Fibroblast of the aortic adventitia (primary cell): ENCODE measurements around the gene CREB3L4. TPM values are rescaled to one million over a fixed set of nuclear protein-coding genes. Genes with fewer than 3 reads are reported as not detected.
"Not testable (repeated sequence)": the region's sequence is repeated elsewhere in the genome, so short reads cannot be mapped to it uniquely, and the experiment has no call there.

Experiments
- DNase-seq: peaks from one replicate; pipeline ENCODE4 v3.0.0-alpha.2; 2010; ENCODE audit warnings: low read depth
- H3K4me3 ChIP-seq: 2 replicates; pipeline ENCODE4 v1.5.1; 2011; ENCODE audit warnings: low read depth, mild to moderate bottlenecking, control low read depth, low read length, moderate library complexity
- total RNA-seq: library from RNA; depleted of rRNA; stranded (reverse); fragments of >200 nt; gene quantifications from 2 replicates; pipeline ENCODE4 v1.2.3, GENCODE V29; 2012; ENCODE audit warnings: low replicate concordance
- TF ChIP-seq, protein P1 (sequence below): IDR thresholded peaks from 2 replicates; pipeline ENCODE4 v1.5.1; 2011; ENCODE audit warnings: mild to moderate bottlenecking, low read length, control low read depth, inconsistent platforms; ENCODE audit not compliant: insufficient read depth

The CREB3L4 gene
- total RNA-seq, 1 donor: 5.9 TPM

DNA sequence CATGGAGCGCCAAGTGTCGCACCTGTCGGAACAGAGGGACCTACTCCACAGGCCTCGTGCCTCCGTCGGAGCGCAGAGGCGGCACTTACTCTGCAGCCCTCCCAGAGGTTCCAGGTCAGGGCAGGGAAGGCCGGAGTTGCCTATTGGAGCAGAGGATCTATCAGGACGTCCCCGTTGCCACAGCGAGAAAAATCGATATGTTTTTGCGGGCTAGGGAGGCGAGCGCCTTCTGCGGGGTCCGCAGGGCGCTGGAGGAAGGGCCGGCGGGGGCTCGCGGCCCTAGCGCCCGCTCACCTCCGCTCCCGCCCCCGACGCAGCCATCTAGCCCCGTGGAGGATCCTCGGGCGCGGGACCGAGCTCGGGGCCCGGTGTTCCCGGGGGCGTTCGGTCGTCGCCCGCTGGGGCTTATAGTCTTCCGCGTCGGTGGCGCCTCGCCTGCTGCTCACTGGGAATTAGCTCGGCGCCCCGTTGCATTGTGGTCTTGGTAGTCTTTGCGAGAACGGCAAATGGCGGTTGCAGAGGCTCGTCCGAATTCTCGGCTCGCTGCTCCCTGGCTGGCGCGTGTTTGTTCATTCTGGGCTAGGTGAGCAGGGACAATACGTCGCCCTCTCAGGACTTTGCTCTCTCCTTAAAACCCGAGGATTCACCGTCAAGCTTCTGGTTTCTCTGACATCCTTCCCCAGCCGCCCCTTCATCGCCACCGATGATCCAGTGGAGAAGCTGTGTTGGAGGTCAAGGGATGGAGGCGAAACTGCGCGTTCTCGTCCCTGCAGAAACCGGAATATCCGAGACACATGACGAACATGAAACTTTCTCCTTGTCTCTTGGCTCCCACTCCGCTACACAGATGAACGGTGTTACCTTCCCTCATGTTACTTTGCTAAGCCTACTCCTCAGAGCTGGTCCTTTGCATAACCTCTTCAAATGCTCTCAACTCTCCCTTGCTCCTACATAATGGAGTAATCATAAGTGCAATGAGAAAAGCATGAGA, 9.8 kb downstream of the CREB3L4 start, which contains the start of gene JTB:
Gene JTB, minus strand, starts transcription at position 425 of the 991 bp plus-strand sequence. Its CDS starts 422 bp downstream, at position 3.
- H3K4me3 ChIP-seq: peak within 1 kb of the TSS; percentile 98
- DNase-seq: peak; percentile 78
- TF ChIP-seq, protein P1, sequence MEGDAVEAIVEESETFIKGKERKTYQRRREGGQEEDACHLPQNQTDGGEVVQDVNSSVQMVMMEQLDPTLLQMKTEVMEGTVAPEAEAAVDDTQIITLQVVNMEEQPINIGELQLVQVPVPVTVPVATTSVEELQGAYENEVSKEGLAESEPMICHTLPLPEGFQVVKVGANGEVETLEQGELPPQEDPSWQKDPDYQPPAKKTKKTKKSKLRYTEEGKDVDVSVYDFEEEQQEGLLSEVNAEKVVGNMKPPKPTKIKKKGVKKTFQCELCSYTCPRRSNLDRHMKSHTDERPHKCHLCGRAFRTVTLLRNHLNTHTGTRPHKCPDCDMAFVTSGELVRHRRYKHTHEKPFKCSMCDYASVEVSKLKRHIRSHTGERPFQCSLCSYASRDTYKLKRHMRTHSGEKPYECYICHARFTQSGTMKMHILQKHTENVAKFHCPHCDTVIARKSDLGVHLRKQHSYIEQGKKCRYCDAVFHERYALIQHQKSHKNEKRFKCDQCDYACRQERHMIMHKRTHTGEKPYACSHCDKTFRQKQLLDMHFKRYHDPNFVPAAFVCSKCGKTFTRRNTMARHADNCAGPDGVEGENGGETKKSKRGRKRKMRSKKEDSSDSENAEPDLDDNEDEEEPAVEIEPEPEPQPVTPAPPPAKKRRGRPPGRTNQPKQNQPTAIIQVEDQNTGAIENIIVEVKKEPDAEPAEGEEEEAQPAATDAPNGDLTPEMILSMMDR: peak; percentile 12

DNA sequence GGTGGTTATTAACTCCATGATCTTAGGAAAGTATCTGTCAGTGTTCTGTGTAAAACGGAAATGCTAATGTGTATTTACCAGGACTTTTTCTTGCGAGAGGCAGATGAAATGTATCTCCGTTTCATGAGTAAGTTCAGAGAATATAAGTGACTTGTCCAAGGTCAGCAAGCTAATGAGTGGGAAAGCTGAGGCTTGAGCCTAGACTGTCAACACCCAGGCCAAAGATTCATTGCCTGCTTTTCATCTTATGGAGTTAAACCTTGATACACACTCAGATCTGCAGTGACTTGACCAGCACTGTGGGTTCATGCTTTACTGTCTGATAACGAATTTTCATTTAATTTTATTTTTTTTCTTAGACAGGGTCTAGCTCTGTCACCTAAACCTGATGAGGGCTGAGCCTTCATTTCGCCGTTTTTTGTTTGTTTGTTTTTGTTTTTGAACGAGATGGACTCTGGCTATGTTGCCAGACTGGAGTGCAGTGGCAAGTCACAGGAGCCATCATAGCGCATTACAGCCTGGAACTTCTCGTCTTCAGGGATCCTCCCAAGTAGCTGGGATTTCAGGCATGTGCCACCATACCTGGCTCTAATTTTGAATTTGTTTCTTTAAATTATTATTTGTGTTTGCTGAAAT, 10.7 kb downstream of the CREB3L4 start:
- DNase-seq: no peak
- H3K4me3 ChIP-seq: peak overlapping the region; percentile 98
- TF ChIP-seq, protein P1: no peak

DNA sequence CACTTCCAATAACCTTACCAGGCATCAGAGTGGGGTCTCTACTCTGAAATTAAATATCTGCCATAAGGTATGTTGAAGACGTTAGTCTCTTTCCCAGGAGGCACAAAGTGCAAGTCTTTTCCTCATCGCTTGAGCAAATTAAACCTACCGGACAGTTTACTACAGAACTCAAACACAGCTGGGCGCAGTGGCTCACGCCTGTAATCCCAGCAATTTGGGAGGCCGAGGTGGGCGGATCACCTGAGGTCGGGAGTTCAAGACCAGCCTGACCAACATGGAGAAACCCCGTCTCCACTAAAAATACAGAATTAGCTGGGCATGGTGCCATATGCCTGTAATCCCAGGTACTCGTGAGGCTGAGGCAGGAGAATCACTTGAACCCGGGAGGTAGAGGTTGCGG, 11.4 kb downstream of the CREB3L4 start:
- DNase-seq: not testable (repeated sequence)

DNA sequence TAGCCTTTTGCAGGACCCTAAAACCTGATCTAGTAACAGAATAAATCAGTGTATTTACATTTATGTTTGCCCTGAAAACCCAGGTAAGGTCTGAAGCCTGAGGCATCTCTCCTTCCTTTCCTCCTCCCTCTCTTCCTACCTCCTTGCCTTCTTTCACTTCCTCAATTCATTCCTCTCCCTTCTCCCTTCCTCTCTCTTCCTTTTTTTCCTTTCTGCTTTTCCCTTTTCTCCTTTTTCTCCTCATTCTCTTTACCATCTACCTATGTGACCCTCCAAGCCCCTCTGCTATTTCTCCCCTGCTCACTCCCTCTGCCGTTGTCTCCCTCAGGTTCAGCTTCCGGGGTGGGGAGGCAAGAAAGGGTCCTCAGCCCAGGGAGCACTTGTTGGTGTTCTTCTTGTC, 14.0 kb downstream of the CREB3L4 start:
- not testable (repeated sequence) for DNase-seq

More for the DNA sequence above, 11.4 kb downstream of the CREB3L4 start:
- not testable (repeated sequence) for H3K4me3 ChIP-seq

DNA sequence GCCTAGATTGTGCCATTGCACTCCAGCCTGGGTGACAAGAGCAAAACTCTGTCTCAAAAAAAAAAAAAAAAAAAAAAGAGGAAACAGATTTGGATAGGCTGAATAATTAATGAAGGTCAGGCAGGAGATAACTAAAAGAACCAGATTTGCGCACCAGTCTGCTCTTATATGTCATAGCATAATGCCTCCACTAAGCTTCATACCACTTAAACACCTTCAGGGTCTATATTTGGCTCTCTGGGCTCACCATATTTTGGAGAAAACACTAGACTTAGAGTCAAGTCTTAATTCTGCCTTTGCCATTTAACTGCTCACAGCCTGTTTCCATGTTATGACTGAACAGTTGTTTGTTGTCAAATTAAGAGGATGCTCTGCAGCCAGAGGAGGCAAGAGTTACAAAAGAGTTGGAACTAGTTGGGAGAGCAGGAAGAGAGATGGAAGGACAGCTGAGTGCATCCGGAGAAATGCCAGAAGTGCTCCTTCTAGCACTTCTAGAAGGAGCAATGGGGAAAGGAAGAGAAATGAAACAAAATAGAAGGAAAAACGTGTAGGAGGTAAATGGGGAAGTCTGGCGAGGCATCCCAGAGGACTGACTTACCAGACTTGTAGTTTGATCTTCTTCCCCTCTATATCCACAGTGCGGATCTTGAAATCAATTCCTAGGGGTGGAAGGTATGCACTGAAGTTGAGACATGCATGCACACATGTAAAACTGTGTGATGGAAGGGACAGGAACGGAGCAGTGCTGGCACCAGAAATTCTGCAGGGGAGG, 16.6 kb downstream of the CREB3L4 start:
- DNase-seq: no peak
- TF ChIP-seq, protein P1: no peak

More for the DNA sequence above, 14.0 kb downstream of the CREB3L4 start:
- not testable (repeated sequence) for H3K4me3 ChIP-seq

DNA sequence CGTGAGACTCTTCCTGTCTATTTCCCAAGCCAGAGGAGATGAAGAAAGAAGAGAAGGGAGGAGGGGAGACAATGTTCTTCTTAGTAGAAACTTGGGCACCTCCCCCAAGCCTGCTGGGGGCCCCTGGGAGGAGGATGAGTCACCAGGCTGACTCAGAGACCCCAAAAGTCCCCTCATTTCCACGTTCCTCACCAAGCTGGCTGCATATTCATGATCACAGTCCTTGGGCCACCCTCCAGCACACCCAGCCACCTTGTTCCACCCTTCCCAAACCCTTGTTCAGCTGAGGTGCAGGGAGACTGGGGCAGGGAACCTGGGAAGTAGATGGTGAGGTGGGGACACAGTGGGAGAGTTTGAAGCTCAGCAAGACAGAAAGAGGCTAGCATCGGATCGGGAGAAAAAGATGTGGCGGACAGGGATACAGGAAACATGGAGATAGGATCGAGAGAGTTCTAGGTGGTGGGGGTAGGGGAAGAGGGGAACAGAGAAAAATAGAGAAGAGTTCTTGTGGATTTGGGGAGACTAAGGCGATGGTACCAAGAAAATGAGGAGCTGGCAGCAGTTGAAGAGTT, 17.7 kb downstream of the CREB3L4 start:
- peak; percentile 70 for DNase-seq
- TF ChIP-seq, protein P1: no peak
- H3K4me3 ChIP-seq: peak overlapping the region; percentile 96

More for the DNA sequence above, 16.6 kb downstream of the CREB3L4 start:
- peak overlapping the region; percentile 96 for H3K4me3 ChIP-seq

DNA sequence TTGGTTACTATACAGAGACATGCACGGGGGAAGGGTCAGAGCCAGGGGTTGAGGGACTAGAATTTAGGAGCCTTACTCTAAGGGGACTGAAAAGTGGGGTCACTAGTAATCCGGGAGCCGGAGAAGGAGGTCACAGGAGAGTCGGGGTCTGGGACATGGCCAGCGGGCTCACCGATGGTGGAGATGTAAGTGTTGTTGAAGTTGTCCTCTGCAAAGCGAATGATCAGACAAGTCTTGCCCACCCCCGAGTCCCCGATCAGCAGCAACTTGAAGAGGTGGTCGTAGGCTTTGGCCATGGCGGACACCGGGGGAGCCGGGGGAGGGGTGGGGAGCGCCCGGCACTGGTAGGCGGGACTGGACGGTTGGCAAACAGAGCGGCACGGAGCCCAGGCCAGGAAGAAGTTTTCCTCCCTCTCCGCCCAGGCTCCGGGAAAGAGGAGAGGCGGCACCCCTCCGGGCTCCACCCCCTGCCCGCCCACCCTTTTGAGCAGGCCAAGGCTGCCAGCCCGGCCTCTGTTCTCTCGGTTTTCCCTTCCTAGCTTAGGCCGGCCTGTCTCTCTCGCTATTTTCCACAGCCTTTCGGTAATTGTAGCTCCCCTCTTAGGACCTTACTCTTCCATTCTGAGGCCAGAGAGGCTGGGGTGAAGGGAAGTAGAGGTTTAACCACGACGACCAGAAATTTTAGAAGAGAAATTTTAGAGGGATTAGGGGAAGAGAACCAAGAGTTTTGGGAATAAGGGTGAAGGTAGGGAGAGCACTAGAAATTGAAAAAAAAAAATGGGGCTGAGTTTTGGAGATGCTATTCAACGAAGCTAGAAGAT, 18.4 kb downstream of the CREB3L4 start, which contains the start of gene RAB13:
Gene RAB13, minus strand, starts transcription at position 399 of the 821 bp plus-strand sequence. Its CDS starts 103 bp downstream, at position 296.
- TF ChIP-seq, protein P1: no peak
- H3K4me3 ChIP-seq: peak within 1 kb of the TSS; percentile 96
- peak; percentile 85 for DNase-seq
